Fibroblast of pulmonary artery (primary cell): Measurements from ENCODE around the gene TSHZ2.
"Not testable (repeated sequence)": the region's sequence is repeated elsewhere in the genome, so short reads cannot be mapped to it uniquely, and the experiment has no call there.

Experiments used
- DNase-seq: peaks from one replicate; pipeline ENCODE4 v3.0.0-alpha.2; 2010; ENCODE audit warnings: low read depth
- H3K4me3 ChIP-seq: replicated peaks from 2 replicates; pipeline ENCODE4 v1.5.1; 2011; ENCODE audit warnings: low read depth, mild to moderate bottlenecking, control low read depth, low read length, moderate library complexity
- CTCF ChIP-seq: IDR thresholded peaks from 2 replicates; pipeline ENCODE4 v1.5.1; 2011; ENCODE audit warnings: mild to moderate bottlenecking, control low read depth, low read length, inconsistent platforms; ENCODE audit errors: missing control alignments

Gene TSHZ2

GRCh38 chr20:53412577-53413185, 440.5 kb downstream of the TSHZ2 start:
- no peak overlapping the region for H3K4me3 ChIP-seq
- TF ChIP-seq CTCF = no peak
- no peak for DNase-seq

- DNase-seq = no peak
These were observed 441.1 kb downstream of the TSHZ2 start for GRCh38 chr20:53413186-53413631.

GRCh38 chr20:53413845-53414244, 441.7 kb downstream of the TSHZ2 start:
- DNase-seq, H3K4me3 ChIP-seq: not testable (repeated sequence)

More at GRCh38 chr20:53413186-53413631, 441.1 kb downstream of the TSHZ2 start:
- no peak overlapping the region for H3K4me3 ChIP-seq
- TF ChIP-seq CTCF = peak; percentile 10

- no peak for TF ChIP-seq CTCF
- no peak for DNase-seq
- no peak overlapping the region for H3K4me3 ChIP-seq
These were observed 447.7 kb downstream of the TSHZ2 start for GRCh38 chr20:53419693-53420460.

- no peak for DNase-seq
- TF ChIP-seq CTCF = no peak
- H3K4me3 ChIP-seq = no peak overlapping the region
These were observed 449.2 kb downstream of the TSHZ2 start for GRCh38 chr20:53421343-53421742.

- TF ChIP-seq CTCF = no peak
- H3K4me3 ChIP-seq = no peak overlapping the region
- no peak for DNase-seq
These were observed 449.9 kb downstream of the TSHZ2 start for GRCh38 chr20:53422039-53422438.

GRCh38 chr20:53423587-53424146, 451.5 kb downstream of the TSHZ2 start:
- H3K4me3 ChIP-seq = no peak overlapping the region
- TF ChIP-seq CTCF = no peak
- DNase-seq = no peak
